OCI-LY7 (cell line): Measurements from ENCODE around the gene EGFR. TPM values are rescaled to one million over a fixed set of nuclear protein-coding genes. Genes with fewer than 3 reads are reported as not detected.

ENCODE experiments used
- BruUV-seq: library from RNA; stranded (reverse); fragments of 400-500 nt; replicated peaks from 2 replicates; lab custom pipeline; 2021; lab: Mats Ljungman, UMichigan
- CTCF ChIA-PET: fragments of 300-600 bp; sonication (Branson Sonifier 250); formaldehyde crosslinking; loops from one replicate; lab custom pipeline; 2022; ENCODE audit warnings: antibody characterized with exemption; ENCODE audit not compliant: unreplicated experiment; lab: Charles Lee
- POLR2A ChIA-PET: fragments of 300-600 bp; sonication (Branson Sonifier 250); formaldehyde crosslinking; loops from one replicate; lab custom pipeline; 2022; ENCODE audit warnings: antibody characterized with exemption; lab: Charles Lee
- DNase-seq: peaks from one replicate; pipeline ENCODE4 v3.0.0-alpha.2; 2015; ENCODE audit warnings: low spot score
- H2AFZ ChIP-seq: fragments of 200-600 bp; sonication (generic), shearing (Covaris generic); 2 replicates; pipeline ENCODE4 v1.6.1; 2014; ENCODE audit warnings: mild to moderate bottlenecking, antibody characterized with exemption, low read length, moderate library complexity
- H3K27ac ChIP-seq: fragments of 200-600 bp; sonication (generic); 2 replicates; pipeline ENCODE4 v1.5.1; 2014; ENCODE audit warnings: mixed run types, low read depth, mild to moderate bottlenecking, moderate library complexity, low read length, inconsistent platforms; ENCODE audit not compliant: poor library complexity, severe bottlenecking
- H3K36me3 ChIP-seq: fragments of 200-600 bp; sonication (generic); 2 replicates; pipeline ENCODE4 v1.6.1; 2014; ENCODE audit warnings: mild to moderate bottlenecking, antibody characterized with exemption, low read length, moderate library complexity, mixed read lengths; ENCODE audit not compliant: insufficient read depth
- H3K4me1 ChIP-seq: fragments of 200-600 bp; sonication (generic); 2 replicates; pipeline ENCODE4 v1.5.1; 2014; ENCODE audit warnings: mild to moderate bottlenecking, low read length; ENCODE audit not compliant: insufficient read depth, poor library complexity, severe bottlenecking
- H3K4me2 ChIP-seq: fragments of 200-600 bp; sonication (generic); 2 replicates; pipeline ENCODE4 v1.6.1; 2014; ENCODE audit warnings: mild to moderate bottlenecking, low read length
- H3K4me3 ChIP-seq: fragments of 200-600 bp; sonication (generic); 2 replicates; pipeline ENCODE4 v1.5.1; 2014; ENCODE audit warnings: mild to moderate bottlenecking, low read depth, low read length; ENCODE audit not compliant: poor library complexity, severe bottlenecking
- H3K79me2 ChIP-seq: fragments of 200-600 bp; sonication (generic); 2 replicates; pipeline ENCODE4 v1.6.1; 2016; ENCODE audit warnings: low read depth, mild to moderate bottlenecking, low read length, moderate library complexity, mixed read lengths; ENCODE audit not compliant: insufficient read depth
- H3K9me2 ChIP-seq: fragments of 200-600 bp; sonication (generic); 2 replicates; pipeline ENCODE4 v1.6.1; 2016; ENCODE audit warnings: mild to moderate bottlenecking, low read length, mixed read lengths; ENCODE audit not compliant: insufficient read depth
- H3K9me3 ChIP-seq: fragments of 200-600 bp; sonication (generic); 2 replicates; pipeline ENCODE4 v1.6.1; 2014; ENCODE audit warnings: mild to moderate bottlenecking, mixed run types, low read length, mixed read lengths
- H4K20me1 ChIP-seq: fragments of 200-600 bp; sonication (generic); 2 replicates; pipeline ENCODE4 v1.6.1; 2014; ENCODE audit warnings: mild to moderate bottlenecking, antibody characterized with exemption, low read length, moderate library complexity, mixed read lengths; ENCODE audit not compliant: insufficient read depth
- EZH2phosphoT487 ChIP-seq: fragments of 200-600 bp; sonication (generic); IDR thresholded peaks from 2 replicates; pipeline ENCODE4 v1.6.1; 2018; ENCODE audit warnings: low read depth, borderline replicate concordance, mild to moderate bottlenecking, mixed run types, antibody characterized with exemption, low read length, moderate library complexity, mixed read lengths
- intact Hi-C: fragments of 100-400 bp; cut with micrococcal nuclease; formaldehyde crosslinking; loops from one replicate; pipeline ENCODE4 v1.10.0; 2022; ENCODE audit not compliant: unreplicated experiment
- total RNA-seq, 2 experiments: library from RNA; depleted of rRNA in 1 of 2; stranded (reverse); fragments of >200 nt in 1 of 2; shearing (Covaris generic) in 1 of 2; gene quantifications; 2 replicates each; pipeline ENCODE4 v1.2.3, GENCODE V29; 2014 to 2022
- TF ChIP-seq, protein P1 (sequence below): fragments of 200-600 bp; sonication (generic); conservative IDR thresholded peaks from 2 replicates; pipeline ENCODE4 v1.5.1; 2014; ENCODE audit warnings: mild to moderate bottlenecking, antibody characterized with exemption, low read length, moderate library complexity, mixed read lengths

Gene EGFR
- total RNA-seq, 2 experiments from 2014 or later = 0.27 TPM; not detected in 1

DNA sequence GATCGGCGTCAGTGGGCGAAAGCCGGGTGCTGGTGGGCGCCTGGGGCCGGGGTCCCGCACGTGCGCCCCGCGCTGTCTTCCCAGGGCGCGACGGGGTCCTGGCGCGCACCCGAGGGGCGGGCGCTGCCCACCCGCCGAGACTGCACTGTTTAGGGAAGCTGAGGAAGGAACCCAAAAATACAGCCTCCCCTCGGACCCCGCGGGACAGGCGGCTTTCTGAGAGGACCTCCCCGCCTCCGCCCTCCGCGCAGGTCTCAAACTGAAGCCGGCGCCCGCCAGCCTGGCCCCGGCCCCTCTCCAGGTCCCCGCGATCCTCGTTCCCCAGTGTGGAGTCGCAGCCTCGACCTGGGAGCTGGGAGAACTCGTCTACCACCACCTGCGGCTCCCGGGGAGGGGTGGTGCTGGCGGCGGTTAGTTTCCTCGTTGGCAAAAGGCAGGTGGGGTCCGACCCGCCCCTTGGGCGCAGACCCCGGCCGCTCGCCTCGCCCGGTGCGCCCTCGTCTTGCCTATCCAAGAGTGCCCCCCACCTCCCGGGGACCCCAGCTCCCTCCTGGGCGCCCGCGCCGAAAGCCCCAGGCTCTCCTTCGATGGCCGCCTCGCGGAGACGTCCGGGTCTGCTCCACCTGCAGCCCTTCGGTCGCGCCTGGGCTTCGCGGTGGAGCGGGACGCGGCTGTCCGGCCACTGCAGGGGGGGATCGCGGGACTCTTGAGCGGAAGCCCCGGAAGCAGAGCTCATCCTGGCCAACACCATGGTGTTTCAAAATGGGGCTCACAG, 1.1 kb downstream of the EGFR start:
- ChIA-PET CTCF (no interaction called here), POLR2A (no interaction called here)
- intact Hi-C loops = no loop called here
- no TSS peak for BruUV-seq
- Histone ChIP-seq H3K79me2 (no peaks in the 10 kb centered on the region), H3K9me3 (no peaks in the 10 kb centered on the region), H3K4me1 (no peaks in the 10 kb centered on the region), H3K9me2 (no peaks in the 10 kb centered on the region), H3K36me3 (no peaks in the 10 kb centered on the region), H3K4me2 (no peak overlapping the region), H3K4me3 (no peak overlapping the region), H2AFZ (no peak overlapping the region), H3K27ac (no peak overlapping the region), H4K20me1 (no peaks in the 10 kb centered on the region)
- DNase-seq = no peak
- TF ChIP-seq EZH2phosphoT487 = no peak
- TF ChIP-seq, protein P1, sequence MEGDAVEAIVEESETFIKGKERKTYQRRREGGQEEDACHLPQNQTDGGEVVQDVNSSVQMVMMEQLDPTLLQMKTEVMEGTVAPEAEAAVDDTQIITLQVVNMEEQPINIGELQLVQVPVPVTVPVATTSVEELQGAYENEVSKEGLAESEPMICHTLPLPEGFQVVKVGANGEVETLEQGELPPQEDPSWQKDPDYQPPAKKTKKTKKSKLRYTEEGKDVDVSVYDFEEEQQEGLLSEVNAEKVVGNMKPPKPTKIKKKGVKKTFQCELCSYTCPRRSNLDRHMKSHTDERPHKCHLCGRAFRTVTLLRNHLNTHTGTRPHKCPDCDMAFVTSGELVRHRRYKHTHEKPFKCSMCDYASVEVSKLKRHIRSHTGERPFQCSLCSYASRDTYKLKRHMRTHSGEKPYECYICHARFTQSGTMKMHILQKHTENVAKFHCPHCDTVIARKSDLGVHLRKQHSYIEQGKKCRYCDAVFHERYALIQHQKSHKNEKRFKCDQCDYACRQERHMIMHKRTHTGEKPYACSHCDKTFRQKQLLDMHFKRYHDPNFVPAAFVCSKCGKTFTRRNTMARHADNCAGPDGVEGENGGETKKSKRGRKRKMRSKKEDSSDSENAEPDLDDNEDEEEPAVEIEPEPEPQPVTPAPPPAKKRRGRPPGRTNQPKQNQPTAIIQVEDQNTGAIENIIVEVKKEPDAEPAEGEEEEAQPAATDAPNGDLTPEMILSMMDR = no peak

DNA sequence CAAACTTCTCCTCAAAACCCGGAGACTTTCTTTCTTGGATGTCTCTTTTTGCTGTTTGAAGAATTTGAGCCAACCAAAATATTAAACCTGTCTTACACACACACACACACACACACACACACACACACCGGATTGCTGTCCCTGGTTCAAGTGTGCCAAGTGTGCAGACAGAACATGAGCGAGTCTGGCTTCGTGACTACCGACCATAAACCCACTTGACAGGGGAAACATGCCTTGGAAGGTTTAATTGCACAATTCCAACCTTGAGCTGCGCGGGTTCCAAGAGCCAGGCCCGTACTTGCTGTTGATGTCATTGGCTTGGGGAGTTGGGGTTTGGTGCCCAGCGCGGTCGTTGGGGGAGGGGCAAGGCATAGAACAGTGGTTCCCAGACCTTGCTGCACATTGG, 1.7 kb downstream of the EGFR start:
- TF ChIP-seq, protein P1 = no peak
- no peak for TF ChIP-seq EZH2phosphoT487
- H4K20me1 ChIP-seq = no peaks in the 10 kb centered on the region
- ChIA-PET POLR2A (no interaction called here), CTCF (no interaction called here)
- no peak overlapping the region for H3K27ac ChIP-seq
- H3K79me2 ChIP-seq = no peaks in the 10 kb centered on the region
- DNase-seq = no peak
- no peak overlapping the region for H3K4me2 ChIP-seq
- intact Hi-C loops = no loop called here
- no peaks in the 10 kb centered on the region for H3K4me1 ChIP-seq
- H3K4me3 ChIP-seq = no peak overlapping the region
- no peaks in the 10 kb centered on the region for H3K9me2 ChIP-seq
- BruUV-seq = no TSS peak
- H3K36me3 ChIP-seq = no peaks in the 10 kb centered on the region
- no peak overlapping the region for H2AFZ ChIP-seq
- no peaks in the 10 kb centered on the region for H3K9me3 ChIP-seq

DNA sequence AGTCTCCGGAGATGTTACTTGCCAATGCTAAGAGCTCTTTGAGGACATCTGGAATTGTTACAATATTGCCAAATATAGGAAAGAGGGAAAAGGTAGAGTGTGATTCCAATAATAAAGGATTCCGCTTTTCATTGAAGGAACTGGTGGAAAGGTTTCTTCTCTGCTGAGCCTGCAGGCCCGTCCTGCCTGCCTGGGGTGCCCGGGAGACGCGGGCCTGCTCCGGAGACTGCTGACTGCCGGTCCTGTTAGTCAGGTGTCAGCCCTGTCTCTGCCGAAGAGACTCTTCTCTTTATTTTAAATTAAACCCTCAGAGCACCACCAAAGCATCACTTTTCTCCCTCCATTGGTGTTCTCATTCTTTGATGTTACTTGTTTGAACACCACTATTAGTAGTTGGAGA, 2.2 kb downstream of the EGFR start:
- Histone ChIP-seq H3K9me2 (no peaks in the 10 kb centered on the region), H4K20me1 (no peaks in the 10 kb centered on the region), H2AFZ (no peak overlapping the region), H3K4me1 (no peaks in the 10 kb centered on the region), H3K79me2 (no peaks in the 10 kb centered on the region), H3K36me3 (no peaks in the 10 kb centered on the region), H3K27ac (no peak overlapping the region), H3K4me3 (no peak overlapping the region), H3K4me2 (no peak overlapping the region), H3K9me3 (no peaks in the 10 kb centered on the region)
- CTCF ChIA-PET = no interaction called here
- no TSS peak for BruUV-seq
- TF ChIP-seq EZH2phosphoT487 = no peak
- TF ChIP-seq, protein P1 = no peak
- intact Hi-C loops = no loop called here
- POLR2A ChIA-PET = no interaction called here
- no peak for DNase-seq
